ENCODE data around the gene PCSK1N. TPM values are rescaled to one million over a fixed set of nuclear protein-coding genes. Genes with fewer than 3 reads are reported as not detected.

Gene PCSK1N
- total RNA-seq, 1 experiment from 2014 or later: 0.22 TPM

GRCh38 chrX:48782795-48783194 is 52.6 kb downstream of the PCSK1N start:
- DNase-seq (ENCODE audit: low read depth, low spot score) (no peak), ATAC-seq (no peak)
- TF ChIP-seq ELF1 (IDR thresholded peaks at IDR 0.05; ENCODE audit: borderline replicate concordance, low read depth) (no peak), CTCF (IDR thresholded peaks at IDR 0.05 in 2 of 3, conservative IDR thresholded peaks at IDR 0.05 in 1 of 3; ENCODE audit: borderline replicate concordance in 1 of 3, insufficient read depth in 1 of 3, low read depth in 2 of 3, low read length in 2 of 3) (no peak), ZNF274 (IDR thresholded peaks at IDR 0.05; ENCODE audit: low read depth, low read length) (no peak), YY1 (IDR thresholded peaks at IDR 0.05; ENCODE audit: extremely low read depth, insufficient replicate concordance, low read depth, low read length) (no peak), MAX (IDR thresholded peaks at IDR 0.05) (no peak), SRF (IDR thresholded peaks at IDR 0.05; ENCODE audit: low read depth) (no peak), POLR2A (IDR thresholded peaks at IDR 0.05; ENCODE audit: borderline replicate concordance, extremely low read depth, insufficient read depth, insufficient read length) (no peak), SP1 (IDR thresholded peaks at IDR 0.05; ENCODE audit: low read depth) (no peak), ZBTB33 (IDR thresholded peaks at IDR 0.05; ENCODE audit: extremely low read depth, insufficient replicate concordance, low read length) (no peak), POLR2AphosphoS5 (IDR thresholded peaks at IDR 0.05; ENCODE audit: low read depth, low read length) (no peak), JUND (IDR thresholded peaks at IDR 0.05) (no peak), REST (IDR thresholded peaks at IDR 0.05; ENCODE audit: low read depth) (no peak), EZH2 (IDR thresholded peaks at IDR 0.05) (no peak), EZH2phosphoT487 (IDR thresholded peaks at IDR 0.05; ENCODE audit: borderline replicate concordance) (no peak), FOSL1 (IDR thresholded peaks at IDR 0.05; ENCODE audit: low read depth) (no peak), ATF3 (IDR thresholded peaks at IDR 0.05) (no peak), CBX3 (IDR thresholded peaks at IDR 0.05; ENCODE audit: low read depth) (no peak), CEBPB (IDR thresholded peaks at IDR 0.05; ENCODE audit: low read depth) (no peak), ZFX (IDR thresholded peaks at IDR 0.05) (no peak), EGR1 (IDR thresholded peaks at IDR 0.05; ENCODE audit: low read depth) (no peak)
- H3K79me2 ChIP-seq (ENCODE audit: insufficient read depth, low read length): no peaks in the 10 kb centered on the region
- intact Hi-C loops (cut with micrococcal nuclease): no loop called here
- H3K9ac ChIP-seq (ENCODE audit: low read length): no peak overlapping the region
- RAD21 ChIA-PET (ENCODE audit: low non-redundant PET in 1 of 2, low total read pairs in 2 of 2, uncharacterized antibody in 2 of 2, unreplicated experiment in 2 of 2): no interaction called here
- POLR2A ChIA-PET: no interaction called here
- H2AFZ ChIP-seq (ENCODE audit: low read depth, low read length, poor library complexity, severe bottlenecking): no peak overlapping the region
- no peak overlapping the region for H3K27ac ChIP-seq (ENCODE audit: low read depth, low read length)
- CTCF ChIA-PET: no interaction called here
- H3K36me3 ChIP-seq (ENCODE audit: control insufficient read depth in 1 of 2, insufficient read depth in 2 of 2, low read length in 2 of 2): no peaks in the 10 kb centered on the region
- no peaks in the 10 kb centered on the region for H3K9me3 ChIP-seq (ENCODE audit: control insufficient read depth in 1 of 2, insufficient read depth in 1 of 2, low read depth in 1 of 2, low read length in 2 of 2)
- BruUV-seq (replicated peaks): no TSS peak
- no peaks in the 10 kb centered on the region for H3K4me1 ChIP-seq (ENCODE audit: control insufficient read depth in 1 of 2, insufficient read depth in 2 of 2, low read length in 2 of 2)
- no peak overlapping the region for H3K4me2 ChIP-seq (ENCODE audit: low read length)
- no peak overlapping the region for H3K4me3 ChIP-seq (replicated peaks in 1 of 2; ENCODE audit: low read depth in 1 of 2, low read length in 2 of 2)
- no peaks in the 10 kb centered on the region for H3K9me2 ChIP-seq (ENCODE audit: insufficient read depth)
- H4K20me1 ChIP-seq (ENCODE audit: insufficient read depth): no peaks in the 10 kb centered on the region
- H3K27me3 ChIP-seq (ENCODE audit: insufficient read depth, low read length): no peaks in the 10 kb centered on the region

All from HCT116 (cell line).